A549 (cell line): ENCODE data around the gene MAGIX.

Source experiments
- CTCF ChIP-seq: fragments of >200 bp; sonication (Bioruptor Twin); formaldehyde crosslinking; IDR thresholded peaks from 3 replicates; pipeline ENCODE4 v1.5.1; 2016
- MAX ChIP-seq: IDR thresholded peaks from 2 replicates; pipeline ENCODE4 v1.6.1; 2012

DNA sequence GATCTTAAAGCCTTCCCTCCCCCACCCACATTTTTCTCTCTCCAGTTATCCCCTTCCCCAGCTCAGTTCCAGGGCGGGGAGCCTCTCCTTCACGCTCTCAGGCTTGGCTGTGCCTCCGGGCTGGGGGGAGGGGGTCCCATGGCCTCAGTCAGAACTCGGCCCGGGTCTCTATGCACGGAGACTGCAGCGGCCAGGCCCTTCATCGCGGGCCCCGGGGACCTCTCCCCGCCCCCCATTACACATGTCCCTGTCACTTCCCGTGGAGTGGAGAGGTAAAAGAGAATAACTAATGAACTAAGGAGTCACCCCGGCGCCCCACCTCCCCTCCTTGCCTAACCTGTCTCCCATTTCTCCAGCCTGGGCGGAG, 24.5 kb downstream of the MAGIX start:
- TF ChIP-seq MAX (no peak), CTCF (no peak)
